Osteocyte (in vitro differentiated cells): Measurements from ENCODE around the gene MTREX. TPM values are rescaled to one million over a fixed set of nuclear protein-coding genes. Genes with fewer than 3 reads are reported as not detected.
A peak's percentile ranks its signal among the peaks of the same experiment; 100 is the strongest.

Source experiments
- DNase-seq: peaks from one replicate; pipeline ENCODE4 v3.0.0; 2021; ENCODE audit warnings: mixed read lengths; ENCODE audit not compliant: unreplicated experiment; ENCODE audit errors: extremely low spot score
- H3K27ac Mint-ChIP-seq: one replicate; pipeline ENCODE4 v1.8.0; 2021; ENCODE audit warnings: mild to moderate bottlenecking, mixed read lengths; ENCODE audit not compliant: unreplicated experiment
- H3K27me3 Mint-ChIP-seq: one replicate; pipeline ENCODE4 v1.8.0; 2021; ENCODE audit warnings: mixed read lengths; ENCODE audit not compliant: unreplicated experiment
- H3K36me3 Mint-ChIP-seq: one replicate; pipeline ENCODE4 v1.8.0; 2021; ENCODE audit warnings: mixed read lengths; ENCODE audit not compliant: unreplicated experiment
- H3K4me1 Mint-ChIP-seq: one replicate; pipeline ENCODE4 v1.8.0; 2021; ENCODE audit warnings: mixed read lengths; ENCODE audit not compliant: unreplicated experiment
- H3K4me3 Mint-ChIP-seq: one replicate; pipeline ENCODE4 v1.8.0; 2021; ENCODE audit warnings: mild to moderate bottlenecking, moderate library complexity, mixed read lengths; ENCODE audit not compliant: unreplicated experiment
- H3K9me3 Mint-ChIP-seq: one replicate; pipeline ENCODE4 v1.8.0; 2021; ENCODE audit warnings: mixed read lengths; ENCODE audit not compliant: unreplicated experiment
- CTCF ChIP-seq: fragments of 200-600 bp; sonication (generic); IDR thresholded peaks from 2 replicates; pipeline ENCODE4 v1.5.0; 2021; ENCODE audit warnings: antibody characterized with exemption, mild to moderate bottlenecking, moderate library complexity
- total RNA-seq: library from RNA; stranded (reverse); gene quantifications from 2 replicates; pipeline ENCODE4 v1.2.1, GENCODE V29; 2021

The MTREX gene
- total RNA-seq, 1 donor from 2014 or later = 58.5 TPM

GRCh38 chr5:55304584-55304983, 3.2 kb upstream of the MTREX start:
- H3K36me3 Mint-ChIP-seq = peaks cover 7% of the 10 kb centered on the region
- H3K27ac Mint-ChIP-seq = no peak overlapping the region
- no peaks in the 10 kb centered on the region for H3K9me3 Mint-ChIP-seq
- H3K27me3 Mint-ChIP-seq = no peaks in the 10 kb centered on the region
- no peak for DNase-seq
- no peak overlapping the region for H3K4me3 Mint-ChIP-seq
- no peak for TF ChIP-seq CTCF
- peaks cover 13% of the 10 kb centered on the region for H3K4me1 Mint-ChIP-seq

- peaks cover 7% of the 10 kb centered on the region for H3K36me3 Mint-ChIP-seq
- H3K27me3 Mint-ChIP-seq = no peaks in the 10 kb centered on the region
- H3K27ac Mint-ChIP-seq = no peak overlapping the region
- TF ChIP-seq CTCF = no peak
- no peaks in the 10 kb centered on the region for H3K9me3 Mint-ChIP-seq
- no peak for DNase-seq
- H3K4me1 Mint-ChIP-seq = peaks cover 13% of the 10 kb centered on the region
- no peak overlapping the region for H3K4me3 Mint-ChIP-seq
Measured at GRCh38 chr5:55305345-55305744, 2.4 kb upstream of the MTREX start.

DNA sequence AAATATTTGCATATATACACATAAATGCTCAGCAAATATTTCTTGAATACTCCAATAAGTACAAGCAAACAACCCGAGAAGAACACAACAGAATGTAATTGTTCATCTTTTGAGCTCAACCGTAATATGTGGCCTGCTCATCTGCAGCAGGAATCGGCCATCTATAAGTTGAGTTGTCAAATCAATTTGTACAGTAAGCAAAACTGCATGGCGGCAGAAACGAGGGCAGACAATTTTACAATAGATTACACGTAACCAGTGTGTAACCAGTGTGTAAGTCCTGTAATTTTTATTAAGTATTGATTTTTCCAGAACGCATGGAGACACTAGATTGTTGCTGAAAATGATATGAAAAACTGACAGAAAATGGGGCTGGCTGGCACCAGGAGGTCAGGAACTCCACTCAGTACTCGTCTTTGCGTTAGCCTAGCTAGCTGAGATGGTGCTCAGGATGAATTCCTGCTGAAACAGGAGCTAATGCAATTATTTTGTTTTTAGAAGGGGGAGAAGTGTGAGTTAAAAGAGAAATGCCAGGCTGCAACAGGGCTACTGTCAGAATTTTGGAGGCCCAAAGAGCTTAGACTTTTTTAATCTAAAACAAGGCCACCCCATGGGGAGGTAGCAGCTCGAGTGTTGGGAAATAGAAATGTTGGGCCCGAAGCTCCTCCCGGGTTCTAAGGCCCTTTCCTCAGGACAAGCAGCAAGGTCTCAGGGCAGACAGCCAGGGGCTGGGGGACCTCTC, 977 bp upstream of the MTREX start:
- H3K4me3 Mint-ChIP-seq = no peak overlapping the region
- peaks cover 22% of the 10 kb centered on the region for H3K4me1 Mint-ChIP-seq
- no peak overlapping the region for H3K27ac Mint-ChIP-seq
- H3K27me3 Mint-ChIP-seq = no peaks in the 10 kb centered on the region
- H3K36me3 Mint-ChIP-seq = peaks cover 7% of the 10 kb centered on the region
- no peaks in the 10 kb centered on the region for H3K9me3 Mint-ChIP-seq
- no peak for TF ChIP-seq CTCF
- no peak for DNase-seq

- Mint-ChIP-seq H3K36me3 (peaks cover 3% of the 10 kb centered on the region), H3K4me1 (peaks cover 18% of the 10 kb centered on the region), H3K4me3 (no peak overlapping the region), H3K27ac (no peak overlapping the region), H3K9me3 (no peaks in the 10 kb centered on the region), H3K27me3 (no peaks in the 10 kb centered on the region)
- no peak for DNase-seq
- TF ChIP-seq CTCF = peak; percentile 25
Measured at GRCh38 chr5:55308254-55308836, 556 bp downstream of the MTREX start.

DNA sequence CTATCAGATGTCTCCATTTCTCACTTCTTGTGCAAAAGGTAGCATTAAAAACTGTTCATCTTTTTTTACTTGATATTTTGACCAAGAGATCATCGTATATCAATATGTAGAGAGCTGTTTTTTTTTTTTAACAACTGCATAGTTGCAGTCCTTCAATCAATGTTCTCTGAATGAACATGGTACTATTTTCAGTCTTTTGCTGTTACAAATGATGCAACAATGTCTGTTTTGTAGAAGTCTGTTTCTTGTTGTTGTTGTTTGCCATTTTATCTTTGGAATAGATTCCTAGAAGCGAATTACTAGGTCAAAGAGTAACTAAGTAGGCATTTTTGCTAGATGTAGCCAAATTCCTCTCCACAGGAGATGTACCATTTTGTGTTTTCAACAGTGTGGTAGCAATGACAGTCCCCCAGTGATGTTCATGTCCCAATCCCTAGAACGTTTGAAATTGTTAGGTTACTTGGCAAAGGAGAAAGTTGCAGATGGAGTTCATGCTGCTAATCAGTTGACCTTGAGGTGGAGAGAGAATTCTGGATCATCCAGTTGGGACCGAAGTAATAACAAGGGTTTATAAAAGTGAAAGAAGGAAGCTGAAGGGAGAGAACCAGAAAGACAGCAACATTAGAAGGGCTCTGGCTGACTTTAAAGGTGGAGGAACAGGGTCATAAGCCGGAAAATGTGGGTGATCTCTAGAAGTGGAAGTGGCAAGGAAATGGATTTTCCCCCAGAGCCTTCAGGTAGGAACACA, 6.3 kb downstream of the MTREX start:
- TF ChIP-seq CTCF = no peak
- no peak overlapping the region for H3K27ac Mint-ChIP-seq

More for the DNA sequence above, 6.3 kb downstream of the MTREX start:
- DNase-seq = no peak
- no peaks in the 10 kb centered on the region for H3K27me3 Mint-ChIP-seq
- H3K36me3 Mint-ChIP-seq = peaks cover 17% of the 10 kb centered on the region
- H3K9me3 Mint-ChIP-seq = peaks cover 7% of the 10 kb centered on the region
- peaks cover 13% of the 10 kb centered on the region for H3K4me1 Mint-ChIP-seq
- H3K4me3 Mint-ChIP-seq = no peak overlapping the region
